K562 (cell line): ENCODE measurements around the gene HNRNPLL. TPM values are rescaled to one million over a fixed set of nuclear protein-coding genes. Genes with fewer than 3 reads are reported as not detected.

ENCODE experiments used
- ADNP ChIP-seq: fragments of 200-800 bp; sonication (Bioruptor generic); IDR thresholded peaks from 2 replicates; pipeline ENCODE4 v1.6.1; 2016; ENCODE audit warnings: missing genetic modification characterization, missing compliant biosample characterization
- ARID1B ChIP-seq: fragments of 450-650 bp; IDR thresholded peaks from 2 replicates; pipeline ENCODE4 v1.6.1; 2016; ENCODE audit warnings: antibody characterized with exemption, mild to moderate bottlenecking, inconsistent platforms
- BACH1 ChIP-seq: fragments of 200-800 bp; sonication (Bioruptor generic); IDR thresholded peaks from 2 replicates; pipeline ENCODE4 v1.6.1; 2016; ENCODE audit warnings: missing genetic modification characterization, missing compliant biosample characterization
- CCNT2 ChIP-seq: IDR thresholded peaks from 2 replicates; pipeline ENCODE4 v1.6.1; 2011; ENCODE audit warnings: borderline replicate concordance, low read depth, mild to moderate bottlenecking, moderate library complexity, mixed read lengths, low read length; ENCODE audit not compliant: insufficient read length; ENCODE audit errors: extremely low read depth
- CHD2 ChIP-seq: IDR thresholded peaks from 2 replicates; pipeline ENCODE4 v1.6.1; 2011; ENCODE audit warnings: low read depth, low read length
- CXXC5 ChIP-seq: fragments of 250-450 bp; sonication (Bioruptor Pico); IDR thresholded peaks from 2 replicates; pipeline ENCODE4 v1.8.0; 2022; ENCODE audit warnings: inconsistent platforms, mild to moderate bottlenecking, moderate library complexity
- FOXP1 ChIP-seq: sonication (generic); formaldehyde crosslinking; IDR thresholded peaks from 2 replicates; pipeline ENCODE4 v1.8.0; 2022; ENCODE audit warnings: mild to moderate bottlenecking, missing genetic modification reagents
- HMG20A ChIP-seq: fragments of 450-650 bp; formaldehyde crosslinking; conservative IDR thresholded peaks from 2 replicates; pipeline ENCODE4 v1.4.0; 2020; ENCODE audit warnings: mild to moderate bottlenecking, mixed read lengths
- JUND ChIP-seq, 2 experiments: IDR thresholded peaks; 2 replicates in 1 of 2; 3 replicates in 1 of 2; pipeline ENCODE4 v1.6.1; 2011; ENCODE audit warnings: borderline replicate concordance in 2 of 2, low read depth in 2 of 2, low read length in 2 of 2, improper control_type of control experiment in 1 of 2, missing biosample characterization in 1 of 2, missing genetic modification characterization in 1 of 2, missing genetic modification reagents in 1 of 2
- MAX ChIP-seq: sonication (generic); formaldehyde crosslinking; IDR thresholded peaks from 2 replicates; pipeline ENCODE4 v1.9.0; 2022; ENCODE audit warnings: mild to moderate bottlenecking, missing genetic modification reagents
- MAZ ChIP-seq, 2 experiments: fragments of 450-650 bp in 1 of 2; sonication (generic) in 1 of 2; formaldehyde crosslinking; IDR thresholded peaks in 1 of 2; conservative IDR thresholded peaks in 1 of 2; 2 replicates each; pipeline versions ENCODE4 v1.4.0 to v1.5.0; 2020; ENCODE audit warnings: mild to moderate bottlenecking in 1 of 2, missing genetic modification reagents in 1 of 2
- MNT ChIP-seq, 2 experiments: fragments of 450-650 bp; conservative IDR thresholded peaks; 2 replicates each; pipeline ENCODE4 v1.6.1; 2017; ENCODE audit warnings: mild to moderate bottlenecking in 2 of 2, moderate library complexity in 2 of 2
- SOX6 ChIP-seq: fragments of 450-650 bp; IDR thresholded peaks from 2 replicates; pipeline ENCODE4 v1.6.1; 2014; ENCODE audit warnings: mild to moderate bottlenecking
- STAG1 ChIP-seq: sonication (generic); formaldehyde crosslinking; IDR thresholded peaks from 2 replicates; pipeline ENCODE4 v1.5.0; 2020; ENCODE audit warnings: missing genetic modification reagents, borderline replicate concordance
- TBL1XR1 ChIP-seq, 2 experiments: IDR thresholded peaks; 2 replicates each; pipeline ENCODE4 v1.6.1; 2012; ENCODE audit warnings: improper control_type of control experiment in 2 of 2, low read length in 2 of 2, mild to moderate bottlenecking in 1 of 2
- TCF3 ChIP-seq: sonication (generic); formaldehyde crosslinking; IDR thresholded peaks from 2 replicates; pipeline ENCODE4 v1.4.0; 2020; ENCODE audit warnings: mild to moderate bottlenecking, missing genetic modification reagents
- THRB ChIP-seq: fragments of 450-650 bp; formaldehyde crosslinking; conservative IDR thresholded peaks from 2 replicates; pipeline ENCODE4 v1.4.0; 2022; ENCODE audit warnings: mild to moderate bottlenecking, missing genetic modification characterization
- YBX1 ChIP-seq: fragments of 450-650 bp; IDR thresholded peaks from 2 replicates; pipeline ENCODE4 v1.7.1; 2016; ENCODE audit warnings: mild to moderate bottlenecking
- ZNF165 ChIP-seq: fragments of 250-450 bp; sonication (Bioruptor Pico); IDR thresholded peaks from 2 replicates; pipeline ENCODE4 v1.4.0; 2020; ENCODE audit warnings: borderline replicate concordance
- ZNF41 ChIP-seq: fragments of 250-450 bp; sonication (Bioruptor Pico); conservative IDR thresholded peaks from 2 replicates; pipeline ENCODE4 v1.4.0; 2020; ENCODE audit warnings: mild to moderate bottlenecking
- ZNF609 ChIP-seq: sonication (generic); formaldehyde crosslinking; IDR thresholded peaks from 2 replicates; pipeline ENCODE4 v1.8.1; 2023; ENCODE audit warnings: missing genetic modification reagents, mild to moderate bottlenecking, borderline replicate concordance
- polyA plus RNA-seq, 8 experiments: library from polyadenylated mRNA; depleted of rRNA in 4 of 8; stranded (reverse) in 5 of 8; unstranded in 3 of 8; fragments of >200 nt; fragmentation: Nextera tagmentation in 2 of 8; fragmentation: Illumina TruSeq in 1 of 8; extraction: Ambion mirVana in 2 of 8; extraction: Trizol in 1 of 8; gene quantifications; 2 replicates each; pipeline versions ENCODE4 v1.2.1 to v1.2.3, GENCODE V29; 2011 to 2014; ENCODE audit warnings: inconsistent platforms in 1 of 8, missing spikeins in 1 of 8
- total RNA-seq, 7 experiments: library from RNA; depleted of rRNA in 6 of 7; stranded (reverse); fragments of >200 nt in 6 of 7; fragmentation: Illumina TruSeq in 2 of 7; extraction: Trizol in 2 of 7; gene quantifications; 2 replicates each; pipeline versions ENCODE4 v1.2.1 to v1.2.3, GENCODE V29; 2011 to 2021; ENCODE audit warnings: low replicate concordance in 1 of 7

The HNRNPLL gene
- total and polyA plus RNA-seq, 9 of the 15 experiments (the other 6 are each of a cell fraction or from before 2014, with no cell fraction given): 19.8 to 135 (median 57.8) TPM

DNA sequence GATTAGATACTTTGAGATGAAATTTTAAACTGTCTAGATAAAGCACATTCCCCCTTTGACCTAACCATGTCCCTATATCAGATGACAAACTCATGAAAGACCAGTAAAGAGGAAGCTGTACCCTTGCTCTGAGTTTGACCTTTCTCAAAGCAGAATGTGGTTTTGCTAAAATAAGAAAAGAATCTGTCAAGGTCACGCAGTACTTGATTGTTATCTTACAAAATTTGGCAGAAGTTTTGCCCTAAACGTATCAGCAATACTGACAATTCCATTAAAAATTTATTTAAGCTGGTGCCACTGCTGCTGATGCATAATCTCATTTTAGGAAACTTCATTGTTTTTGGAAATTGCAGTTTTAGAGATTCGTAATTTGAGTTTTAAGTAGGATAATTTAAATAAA, 32.0 kb upstream of the HNRNPLL start (continued):
- TF ChIP-seq MAX (CRISPR knock-in tag) (no peak), CXXC5 (peak; percentile 25; the same call in 1 of the 2 replicates), THRB (CRISPR knock-in tag) (no peak), JUND (IDR thresholded peaks at IDR 0.05; ENCODE audit: borderline replicate concordance, low read depth, low read length) (no peak), JUND (tag; IDR thresholded peaks at IDR 0.05; ENCODE audit: borderline replicate concordance, low read depth, low read length) (peak; percentile 26; the same call in 1 of the 3 replicates), ZNF165 (CRISPR knock-in tag) (no peak), STAG1 (no peak), CHD2 (no peak), FOXP1 (CRISPR knock-in tag) (no peak), ADNP (tag) (0 out of 2 replicates have a peak, but pooled peaks have one; percentile 31), YBX1 (no peak), TBL1XR1 (IDR thresholded peaks at IDR 0.05; ENCODE audit: low read length in 2 of 2) (peak in 1 of 2 experiments; percentile 53; a peak in 2 of 4 replicates), ZNF609 (no peak), SOX6 (peak; percentile 83), HMG20A (CRISPR knock-in tag) (0 out of 2 replicates have a peak, but pooled peaks have one; percentile 53), MNT (conservative IDR thresholded peaks at IDR 0.05) (0 out of 4 replicates have a peak, but pooled peaks of 1 of the 2 experiments have one; percentile 8), CCNT2 (peak; percentile 38), ZNF41 (CRISPR knock-in tag) (no peak), TCF3 (no peak), ARID1B (peak; percentile 50), MAZ (CRISPR knock-in tag; conservative IDR thresholded peaks at IDR 0.05 in 1 of 2, IDR thresholded peaks at IDR 0.05 in 1 of 2) (no peak), BACH1 (tag) (no peak)
